Caco-2 (cell line): ENCODE results near the gene ALG12. TPM values are rescaled to one million over a fixed set of nuclear protein-coding genes. Genes with fewer than 3 reads are reported as not detected.
A peak's percentile ranks its signal among the peaks of the same experiment; 100 is the strongest.

Experiments used
- BruUV-seq: library from RNA; stranded (reverse); fragments of 400-500 nt; replicated peaks from 2 replicates; lab custom pipeline; 2021; lab: Mats Ljungman, UMichigan
- CTCF ChIA-PET: fragments of 300-600 bp; sonication (Branson Sonifier 250); formaldehyde crosslinking; loops from one replicate; lab custom pipeline; 2022; ENCODE audit warnings: antibody characterized with exemption; lab: Charles Lee
- POLR2A ChIA-PET: fragments of 300-600 bp; sonication (Branson Sonifier 250); formaldehyde crosslinking; loops from one replicate; lab custom pipeline; 2022; ENCODE audit warnings: antibody characterized with exemption; lab: Charles Lee
- DNase-seq, 2 experiments: peaks; one replicate each; pipeline versions ENCODE4 v3.0.0 to v3.0.0-alpha.2; 2020 to 2022
- H3K27me3 ChIP-seq: replicated peaks from 2 replicates; pipeline ENCODE4 v1.6.0; 2011; ENCODE audit warnings: low read length; ENCODE audit not compliant: control insufficient read depth, insufficient read depth
- H3K36me3 ChIP-seq: 2 replicates; pipeline ENCODE4 v1.5.1; 2011; ENCODE audit warnings: low read length; ENCODE audit not compliant: control insufficient read depth, insufficient read depth
- H3K4me1 ChIP-seq: fragments of 250-450 bp; sonication (Bioruptor Pico); 2 replicates; pipeline ENCODE4 v1.5.1; 2020; ENCODE audit warnings: mild to moderate bottlenecking
- H3K4me3 ChIP-seq: 2 replicates; pipeline ENCODE4 v1.5.1; 2011; ENCODE audit warnings: low read depth, mild to moderate bottlenecking, control low read depth, low read length
- H3K9me3 ChIP-seq: fragments of 250-450 bp; sonication (Bioruptor Pico); 2 replicates; pipeline ENCODE4 v1.5.1; 2020; ENCODE audit warnings: mild to moderate bottlenecking, moderate library complexity
- H3K27ac Mint-ChIP-seq: one replicate; pipeline ENCODE4 v1.8.0; 2022; ENCODE audit warnings: mixed read lengths; ENCODE audit not compliant: unreplicated experiment
- H3K27me3 Mint-ChIP-seq: one replicate; pipeline ENCODE4 v1.8.0; 2022; ENCODE audit warnings: mixed read lengths; ENCODE audit not compliant: insufficient read depth, unreplicated experiment
- H3K36me3 Mint-ChIP-seq: one replicate; pipeline ENCODE4 v1.8.0; 2022; ENCODE audit warnings: mild to moderate bottlenecking, mixed read lengths; ENCODE audit not compliant: insufficient read depth, unreplicated experiment
- H3K4me1 Mint-ChIP-seq: one replicate; pipeline ENCODE4 v1.8.0; 2022; ENCODE audit warnings: low read depth, mixed read lengths; ENCODE audit not compliant: unreplicated experiment
- H3K4me3 Mint-ChIP-seq: one replicate; pipeline ENCODE4 v1.8.0; 2022; ENCODE audit warnings: mild to moderate bottlenecking, moderate library complexity, mixed read lengths; ENCODE audit not compliant: unreplicated experiment
- H3K9me3 Mint-ChIP-seq: one replicate; pipeline ENCODE4 v1.8.0; 2022; ENCODE audit warnings: mixed read lengths; ENCODE audit not compliant: unreplicated experiment
- intact Hi-C: fragments of 100-400 bp; cut with micrococcal nuclease; formaldehyde crosslinking; loops from one replicate; pipeline ENCODE4 v1.10.0; 2022; ENCODE audit not compliant: unreplicated experiment
- total RNA-seq: library from RNA; stranded (reverse); gene quantifications from 2 replicates; pipeline ENCODE4 v1.2.3, GENCODE V29; 2022
- TF ChIP-seq, protein P1 (sequence below), 2 experiments: fragments of 200-600 bp in 1 of 2; IDR thresholded peaks; 1 replicate in 1 of 2; 2 replicates in 1 of 2; pipeline versions ENCODE4 v1.5.1 to v1.8.0; 2011 to 2022; ENCODE audit warnings: antibody characterized with exemption in 1 of 2, control low read depth in 1 of 2, inconsistent platforms in 1 of 2, low read depth in 1 of 2, low read length in 1 of 2, mild to moderate bottlenecking in 1 of 2, moderate library complexity in 1 of 2; ENCODE audit not compliant: insufficient read depth in 1 of 2, severe bottlenecking in 1 of 2, unreplicated experiment in 1 of 2

Gene ALG12
- total RNA-seq, 1 experiment from 2014 or later = 35.7 TPM

DNA sequence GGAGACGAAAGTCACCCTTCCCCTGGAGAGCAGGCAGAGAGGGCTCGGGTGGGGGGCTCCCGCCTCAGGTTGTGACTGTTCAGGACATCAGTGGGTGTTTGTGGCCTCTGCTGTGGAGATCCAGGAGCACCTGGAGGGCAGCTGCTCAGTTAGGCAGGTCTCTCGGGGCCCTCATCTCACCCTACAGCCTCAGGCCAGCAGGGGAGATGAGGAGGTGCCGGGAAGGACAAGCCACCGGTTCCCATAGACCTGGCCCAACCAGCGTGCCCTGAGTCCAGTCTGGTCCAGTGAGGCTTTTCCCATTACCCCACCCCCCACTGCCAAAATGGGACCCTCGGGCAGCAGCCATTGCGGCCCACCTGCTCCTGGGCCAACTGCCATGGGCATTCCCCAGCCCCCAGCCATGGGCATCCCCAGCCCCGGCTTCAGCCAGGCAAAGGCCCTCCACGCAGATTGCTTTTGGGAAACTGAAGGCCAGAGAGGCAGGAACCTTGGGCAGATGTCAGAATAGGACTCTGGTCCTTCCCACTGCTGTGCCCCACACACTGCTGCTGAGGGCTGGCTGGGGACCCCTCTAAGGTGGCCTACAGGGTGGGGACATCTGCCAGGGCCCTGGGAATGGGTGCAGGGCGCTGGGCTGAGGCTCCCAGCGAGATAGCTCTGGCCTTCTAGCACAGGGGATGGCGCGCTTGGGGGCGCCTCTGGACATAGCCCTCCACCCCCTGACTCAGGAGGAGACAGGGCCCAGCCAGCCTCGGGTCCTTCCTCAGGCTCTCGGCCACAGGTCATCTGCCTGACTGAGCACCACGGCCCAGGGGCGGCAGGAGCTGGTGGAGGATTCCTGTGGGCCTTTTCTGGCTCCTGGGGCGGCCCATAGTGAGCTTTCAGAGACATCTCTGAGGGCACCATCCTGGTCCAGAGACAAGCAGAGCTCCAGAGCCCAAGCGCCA lies 47.1 kb upstream of the ALG12 start:
- TF ChIP-seq, protein P1, sequence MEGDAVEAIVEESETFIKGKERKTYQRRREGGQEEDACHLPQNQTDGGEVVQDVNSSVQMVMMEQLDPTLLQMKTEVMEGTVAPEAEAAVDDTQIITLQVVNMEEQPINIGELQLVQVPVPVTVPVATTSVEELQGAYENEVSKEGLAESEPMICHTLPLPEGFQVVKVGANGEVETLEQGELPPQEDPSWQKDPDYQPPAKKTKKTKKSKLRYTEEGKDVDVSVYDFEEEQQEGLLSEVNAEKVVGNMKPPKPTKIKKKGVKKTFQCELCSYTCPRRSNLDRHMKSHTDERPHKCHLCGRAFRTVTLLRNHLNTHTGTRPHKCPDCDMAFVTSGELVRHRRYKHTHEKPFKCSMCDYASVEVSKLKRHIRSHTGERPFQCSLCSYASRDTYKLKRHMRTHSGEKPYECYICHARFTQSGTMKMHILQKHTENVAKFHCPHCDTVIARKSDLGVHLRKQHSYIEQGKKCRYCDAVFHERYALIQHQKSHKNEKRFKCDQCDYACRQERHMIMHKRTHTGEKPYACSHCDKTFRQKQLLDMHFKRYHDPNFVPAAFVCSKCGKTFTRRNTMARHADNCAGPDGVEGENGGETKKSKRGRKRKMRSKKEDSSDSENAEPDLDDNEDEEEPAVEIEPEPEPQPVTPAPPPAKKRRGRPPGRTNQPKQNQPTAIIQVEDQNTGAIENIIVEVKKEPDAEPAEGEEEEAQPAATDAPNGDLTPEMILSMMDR (IDR thresholded peaks at IDR 0.05; ENCODE audit: insufficient read depth in 1 of 2, low read depth in 1 of 2, low read length in 1 of 2, severe bottlenecking in 1 of 2, unreplicated experiment in 1 of 2) = no peak
- Histone ChIP-seq H3K9me3 (no peaks in the 10 kb centered on the region), H3K4me3 (no peak overlapping the region), H3K36me3 (peaks cover 4% of the 10 kb centered on the region), H3K27me3 (no peaks in the 10 kb centered on the region), H3K4me1 (peaks cover 50% of the 10 kb centered on the region)
- H3K27ac Mint-ChIP-seq = peak overlapping the region; percentile 39
- no peaks in the 10 kb centered on the region for H3K27me3 Mint-ChIP-seq
- no peaks in the 10 kb centered on the region for H3K9me3 Mint-ChIP-seq
- peaks cover 60% of the 10 kb centered on the region for H3K36me3 Mint-ChIP-seq
- H3K4me3 Mint-ChIP-seq = no peak overlapping the region
- intact Hi-C loops = no loop called here
- no peaks in the 10 kb centered on the region for H3K4me1 Mint-ChIP-seq
- BruUV-seq = no TSS peak
- peak in 1 of 2 experiments; percentile 35 for DNase-seq
- ChIA-PET CTCF (no interaction called here), POLR2A (no interaction called here)

DNA sequence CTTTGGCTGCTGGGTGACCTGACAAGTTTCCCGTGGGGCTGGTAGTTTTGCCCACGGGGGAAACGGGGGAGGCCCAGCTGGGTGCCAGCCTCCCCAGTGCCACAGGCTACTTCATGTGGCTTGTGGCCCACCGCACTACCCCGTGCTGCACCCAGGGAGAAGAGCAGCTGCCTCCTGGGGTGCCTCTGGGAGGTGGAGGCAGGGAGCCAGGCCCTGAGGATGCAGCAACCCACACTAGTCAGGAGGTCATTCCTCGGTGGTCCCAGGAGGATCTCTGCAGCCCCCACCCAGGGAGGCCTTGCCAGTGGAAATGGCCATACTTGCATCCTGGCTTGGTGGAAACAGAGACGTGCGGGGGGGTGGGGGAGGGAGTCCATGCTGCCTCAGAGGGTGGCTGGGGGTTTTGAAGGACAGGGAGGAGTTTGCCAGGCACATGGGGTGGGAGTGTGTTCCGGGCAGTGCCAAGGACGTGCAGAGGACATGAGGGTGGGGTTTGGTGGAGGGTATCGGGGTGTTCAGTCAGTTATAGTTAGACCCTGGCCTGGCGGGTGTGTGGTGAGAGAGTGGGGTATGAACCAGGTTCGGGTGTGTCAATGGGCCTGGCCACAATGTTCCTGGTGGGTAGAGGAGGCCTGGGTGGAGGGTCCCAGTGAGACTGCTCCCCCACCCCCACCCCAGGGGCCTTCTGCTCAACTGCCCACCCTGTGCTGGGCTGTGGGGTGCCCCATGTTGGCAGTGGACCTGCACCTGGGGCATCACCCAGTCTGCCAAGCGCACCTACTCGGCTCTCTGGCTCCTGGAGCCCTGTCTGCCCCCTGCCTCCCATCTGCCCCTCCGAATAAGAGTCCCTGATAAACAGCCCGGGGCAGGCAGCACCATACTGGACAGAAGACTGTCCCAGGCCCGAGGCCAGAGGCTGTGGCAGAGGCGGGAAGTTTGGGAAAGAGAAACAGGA lies 46.2 kb upstream of the ALG12 start:
- peak in 1 of 2 experiments; percentile 30 for DNase-seq
- peaks cover 60% of the 10 kb centered on the region for H3K36me3 Mint-ChIP-seq
- intact Hi-C loops = no loop called here
- POLR2A ChIA-PET = no interaction called here
- H3K27ac Mint-ChIP-seq = peak overlapping the region; percentile 39
- CTCF ChIA-PET = no interaction called here
- Histone ChIP-seq H3K4me1 (peaks cover 48% of the 10 kb centered on the region), H3K9me3 (no peaks in the 10 kb centered on the region), H3K36me3 (peaks cover 4% of the 10 kb centered on the region), H3K27me3 (no peaks in the 10 kb centered on the region), H3K4me3 (no peak overlapping the region)
- H3K9me3 Mint-ChIP-seq = no peaks in the 10 kb centered on the region
- no TSS peak for BruUV-seq
- no peaks in the 10 kb centered on the region for H3K27me3 Mint-ChIP-seq
- H3K4me1 Mint-ChIP-seq = no peaks in the 10 kb centered on the region
- TF ChIP-seq, protein P1 (IDR thresholded peaks at IDR 0.05; ENCODE audit: insufficient read depth in 1 of 2, low read depth in 1 of 2, low read length in 1 of 2, severe bottlenecking in 1 of 2, unreplicated experiment in 1 of 2) = no peak
- no peak overlapping the region for H3K4me3 Mint-ChIP-seq

DNA sequence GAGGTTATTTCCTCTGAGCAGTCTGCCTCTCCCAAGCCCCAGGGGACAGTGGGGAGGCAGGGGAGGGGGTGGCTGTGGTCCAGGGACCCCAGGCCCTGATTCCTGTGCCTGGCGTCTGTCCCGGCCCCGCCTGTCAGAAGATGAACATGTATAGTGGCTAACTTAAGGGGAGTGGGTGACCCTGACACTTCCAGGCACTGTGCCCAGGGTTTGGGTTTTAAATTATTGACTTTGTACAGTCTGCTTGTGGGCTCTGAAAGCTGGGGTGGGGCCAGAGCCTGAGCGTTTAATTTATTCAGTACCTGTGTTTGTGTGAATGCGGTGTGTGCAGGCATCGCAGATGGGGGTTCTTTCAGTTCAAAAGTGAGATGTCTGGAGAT lies 45.4 kb upstream of the ALG12 start:
- Histone ChIP-seq H3K36me3 (peaks cover 4% of the 10 kb centered on the region), H3K4me1 (peaks cover 55% of the 10 kb centered on the region), H3K9me3 (no peaks in the 10 kb centered on the region), H3K4me3 (no peak overlapping the region), H3K27me3 (no peaks in the 10 kb centered on the region)
- TF ChIP-seq, protein P1 (IDR thresholded peaks at IDR 0.05; ENCODE audit: insufficient read depth in 1 of 2, low read depth in 1 of 2, low read length in 1 of 2, severe bottlenecking in 1 of 2, unreplicated experiment in 1 of 2) = no peak
- DNase-seq = no peak
- ChIA-PET CTCF (no interaction called here), POLR2A (interaction anchor here (1.6 kb wide), 1 partner anchor 67 kb away, joined by 12 read pairs; no protein-coding TSS in a partner anchor)
- Mint-ChIP-seq H3K9me3 (no peaks in the 10 kb centered on the region), H3K36me3 (peaks cover 67% of the 10 kb centered on the region), H3K4me1 (peaks cover 7% of the 10 kb centered on the region), H3K4me3 (peak overlapping the region; percentile 82), H3K27ac (peak overlapping the region; percentile 39), H3K27me3 (no peaks in the 10 kb centered on the region)
- BruUV-seq = TSS peak; percentile 60
- intact Hi-C loops = no loop called here
